HepG2 (cell line): Measurements from ENCODE around the gene LEMD2. TPM values are rescaled to one million over a fixed set of nuclear protein-coding genes. Genes with fewer than 3 reads are reported as not detected.

Experiments
- FOXK2 ChIP-seq: fragments of 450-650 bp; IDR thresholded peaks from 2 replicates; pipeline ENCODE4 v1.6.1; 2016
- GATA4 ChIP-seq: sonication (generic); IDR thresholded peaks from 2 replicates; pipeline ENCODE4 v1.6.1; 2016; ENCODE audit warnings: antibody characterized with exemption, low read depth, borderline replicate concordance
- HOXD1 ChIP-seq: sonication (generic); formaldehyde crosslinking; IDR thresholded peaks from 2 replicates; pipeline ENCODE4 v1.5.0; 2020; ENCODE audit warnings: missing genetic modification reagents
- MEIS2 ChIP-seq: sonication (generic); formaldehyde crosslinking; IDR thresholded peaks from 2 replicates; pipeline ENCODE4 v1.9.0; 2021; ENCODE audit warnings: mild to moderate bottlenecking, missing genetic modification reagents
- NR2F2 ChIP-seq: IDR thresholded peaks from 2 replicates; pipeline ENCODE4 v1.6.1; 2012; ENCODE audit warnings: low read depth, inconsistent platforms, borderline replicate concordance
- PAX8 ChIP-seq: sonication (generic); formaldehyde crosslinking; IDR thresholded peaks from 2 replicates; pipeline ENCODE4 v1.8.0; 2022; ENCODE audit warnings: mild to moderate bottlenecking, missing genetic modification reagents, borderline replicate concordance
- PHB2 ChIP-seq: fragments of 450-650 bp; IDR thresholded peaks from 2 replicates; pipeline ENCODE4 v1.6.1; 2018; ENCODE audit not compliant: partially characterized antibody
- PITX1 ChIP-seq: sonication (generic); formaldehyde crosslinking; IDR thresholded peaks from 2 replicates; pipeline ENCODE4 v1.5.1; 2020; ENCODE audit warnings: mild to moderate bottlenecking, missing genetic modification reagents
- SATB2 ChIP-seq: sonication (generic); formaldehyde crosslinking; IDR thresholded peaks from 2 replicates; pipeline ENCODE4 v1.5.0; 2020; ENCODE audit warnings: missing genetic modification reagents
- SIX1 ChIP-seq: sonication (generic); formaldehyde crosslinking; IDR thresholded peaks from 2 replicates; pipeline ENCODE4 v1.4.0; 2020; ENCODE audit warnings: missing genetic modification reagents, borderline replicate concordance
- SPEN ChIP-seq: sonication (generic); formaldehyde crosslinking; IDR thresholded peaks from 2 replicates; pipeline ENCODE4 v1.5.1; 2020; ENCODE audit warnings: low read depth, mild to moderate bottlenecking, missing genetic modification reagents
- STAG1 ChIP-seq: sonication (generic); formaldehyde crosslinking; IDR thresholded peaks from 2 replicates; pipeline ENCODE4 v1.4.0; 2020; ENCODE audit warnings: missing genetic modification reagents
- TBX2 ChIP-seq: sonication (generic); formaldehyde crosslinking; IDR thresholded peaks from 2 replicates; pipeline ENCODE4 v1.5.0; 2020; ENCODE audit warnings: missing genetic modification reagents, mild to moderate bottlenecking, borderline replicate concordance
- U2AF2 ChIP-seq: fragments of 200-400 bp; formaldehyde crosslinking; IDR thresholded peaks from 2 replicates; pipeline ENCODE4 v1.6.1; 2017; ENCODE audit warnings: low read depth, mild to moderate bottlenecking, low read length
- ZFP90 ChIP-seq: sonication (generic); formaldehyde crosslinking; IDR thresholded peaks from 2 replicates; pipeline ENCODE4 v1.8.0; 2022; ENCODE audit warnings: missing genetic modification reagents, mild to moderate bottlenecking, inconsistent platforms, borderline replicate concordance
- ZIK1 ChIP-seq: sonication (generic); formaldehyde crosslinking; IDR thresholded peaks from 2 replicates; pipeline ENCODE4 v1.5.0; 2020; ENCODE audit warnings: mild to moderate bottlenecking, low read depth, missing genetic modification reagents, borderline replicate concordance
- ZNF253 ChIP-seq: sonication (generic); formaldehyde crosslinking; IDR thresholded peaks from 2 replicates; pipeline ENCODE4 v1.8.0; 2022; ENCODE audit warnings: mild to moderate bottlenecking, missing genetic modification reagents, borderline replicate concordance
- ZNF724P ChIP-seq: sonication (generic); formaldehyde crosslinking; IDR thresholded peaks from 2 replicates; pipeline ENCODE4 v1.8.0; 2022; ENCODE audit warnings: missing genetic modification reagents, borderline replicate concordance
- ZNF766 ChIP-seq: sonication (generic); formaldehyde crosslinking; IDR thresholded peaks from 2 replicates; pipeline ENCODE4 v1.5.0; 2020; ENCODE audit warnings: missing genetic modification reagents, borderline replicate concordance
- ZNF775 ChIP-seq: sonication (generic); formaldehyde crosslinking; IDR thresholded peaks from 2 replicates; pipeline ENCODE4 v1.4.0; 2020; ENCODE audit warnings: missing genetic modification reagents, mild to moderate bottlenecking, moderate library complexity, borderline replicate concordance
- ZSCAN29 ChIP-seq: sonication (generic); formaldehyde crosslinking; conservative IDR thresholded peaks from 2 replicates; pipeline ENCODE4 v1.4.0; 2020; ENCODE audit warnings: mild to moderate bottlenecking, missing genetic modification reagents
- polyA plus RNA-seq, 8 experiments: library from polyadenylated mRNA; depleted of rRNA in 3 of 8; stranded (reverse) in 7 of 8; unstranded in 1 of 8; fragments of >200 nt; fragmentation: Illumina TruSeq in 4 of 8; extraction: Trizol in 4 of 8; gene quantifications; 2 replicates each; pipeline versions ENCODE4 v1.2.1 to v1.2.3, GENCODE V29; 2011 to 2016; ENCODE audit warnings: low read depth in 4 of 8, missing spikeins in 1 of 8, mixed read lengths in 1 of 8; ENCODE audit not compliant: insufficient read depth in 1 of 8
- total RNA-seq, 5 experiments: library from RNA; depleted of rRNA; stranded (reverse); fragments of >200 nt; fragmentation: Illumina TruSeq; extraction: Trizol; gene quantifications; 2 replicates each; pipeline ENCODE4 v1.2.3, GENCODE V29; 2016; ENCODE audit warnings: low read depth in 1 of 5
- TF ChIP-seq, protein P1 (sequence below): IDR thresholded peaks from 2 replicates; pipeline ENCODE4 v1.4.0; 2020; ENCODE audit warnings: mild to moderate bottlenecking, missing genetic modification reagents
- TF ChIP-seq, protein P2 (sequence below): sonication (generic); formaldehyde crosslinking; IDR thresholded peaks from 2 replicates; pipeline ENCODE4 v1.4.0; 2020; ENCODE audit warnings: missing genetic modification reagents
- TF ChIP-seq, protein P3 (sequence below): sonication (generic); formaldehyde crosslinking; conservative IDR thresholded peaks from 2 replicates; pipeline ENCODE4 v1.4.0; 2020; ENCODE audit warnings: missing genetic modification reagents

Gene LEMD2
- total and polyA plus RNA-seq, 2 of the 13 experiments (the other 11 are each of a cell fraction or from before 2014, with no cell fraction given): 45.2 to 62.9 TPM

DNA sequence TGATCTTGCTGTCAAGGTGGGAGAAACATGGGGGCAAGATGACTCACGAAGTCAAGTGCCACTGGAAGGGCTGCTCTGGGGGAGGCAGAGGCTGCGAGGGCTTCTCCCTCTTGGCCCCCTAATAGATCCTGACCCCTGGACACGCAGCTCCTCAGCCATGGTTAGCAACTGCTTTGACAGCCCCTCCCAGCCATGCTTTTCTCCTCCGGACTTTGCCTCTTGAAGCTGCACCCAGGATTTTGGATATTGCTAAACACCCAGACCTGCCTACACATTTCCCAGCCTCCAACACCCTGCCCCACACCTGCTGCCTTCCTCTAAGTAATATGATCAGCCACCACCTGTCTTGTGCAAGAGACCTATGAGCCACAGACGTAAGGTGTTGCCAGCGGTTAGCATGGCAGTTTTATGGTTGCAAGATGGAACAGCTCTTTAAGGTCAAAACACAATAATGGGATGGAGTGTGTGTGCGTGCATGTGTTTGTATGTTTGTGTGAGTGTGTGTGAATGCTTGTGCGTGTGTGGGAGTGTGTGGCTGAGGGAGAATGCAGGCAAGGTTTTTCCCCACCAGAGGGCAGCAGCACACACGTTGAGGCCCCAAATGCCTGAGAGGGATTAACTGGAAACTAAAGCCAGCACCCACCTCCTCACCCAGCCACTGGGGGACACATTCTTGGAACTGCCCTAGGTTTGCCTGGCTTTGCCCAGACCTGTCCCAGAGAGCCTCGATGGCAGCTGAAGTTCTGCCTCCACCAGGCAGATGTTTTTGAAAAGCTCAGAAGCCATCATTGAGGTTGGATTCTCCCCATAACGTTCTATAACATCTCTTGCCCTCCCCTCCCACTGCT lies 44.7 kb downstream of the LEMD2 start (continued):
- TF ChIP-seq, protein P1, sequence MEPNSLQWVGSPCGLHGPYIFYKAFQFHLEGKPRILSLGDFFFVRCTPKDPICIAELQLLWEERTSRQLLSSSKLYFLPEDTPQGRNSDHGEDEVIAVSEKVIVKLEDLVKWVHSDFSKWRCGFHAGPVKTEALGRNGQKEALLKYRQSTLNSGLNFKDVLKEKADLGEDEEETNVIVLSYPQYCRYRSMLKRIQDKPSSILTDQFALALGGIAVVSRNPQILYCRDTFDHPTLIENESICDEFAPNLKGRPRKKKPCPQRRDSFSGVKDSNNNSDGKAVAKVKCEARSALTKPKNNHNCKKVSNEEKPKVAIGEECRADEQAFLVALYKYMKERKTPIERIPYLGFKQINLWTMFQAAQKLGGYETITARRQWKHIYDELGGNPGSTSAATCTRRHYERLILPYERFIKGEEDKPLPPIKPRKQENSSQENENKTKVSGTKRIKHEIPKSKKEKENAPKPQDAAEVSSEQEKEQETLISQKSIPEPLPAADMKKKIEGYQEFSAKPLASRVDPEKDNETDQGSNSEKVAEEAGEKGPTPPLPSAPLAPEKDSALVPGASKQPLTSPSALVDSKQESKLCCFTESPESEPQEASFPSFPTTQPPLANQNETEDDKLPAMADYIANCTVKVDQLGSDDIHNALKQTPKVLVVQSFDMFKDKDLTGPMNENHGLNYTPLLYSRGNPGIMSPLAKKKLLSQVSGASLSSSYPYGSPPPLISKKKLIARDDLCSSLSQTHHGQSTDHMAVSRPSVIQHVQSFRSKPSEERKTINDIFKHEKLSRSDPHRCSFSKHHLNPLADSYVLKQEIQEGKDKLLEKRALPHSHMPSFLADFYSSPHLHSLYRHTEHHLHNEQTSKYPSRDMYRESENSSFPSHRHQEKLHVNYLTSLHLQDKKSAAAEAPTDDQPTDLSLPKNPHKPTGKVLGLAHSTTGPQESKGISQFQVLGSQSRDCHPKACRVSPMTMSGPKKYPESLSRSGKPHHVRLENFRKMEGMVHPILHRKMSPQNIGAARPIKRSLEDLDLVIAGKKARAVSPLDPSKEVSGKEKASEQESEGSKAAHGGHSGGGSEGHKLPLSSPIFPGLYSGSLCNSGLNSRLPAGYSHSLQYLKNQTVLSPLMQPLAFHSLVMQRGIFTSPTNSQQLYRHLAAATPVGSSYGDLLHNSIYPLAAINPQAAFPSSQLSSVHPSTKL (CRISPR knock-in tag): peak; percentile 61
- TF ChIP-seq ZIK1 (no peak), HOXD1 (CRISPR knock-in tag) (no peak), TBX2 (CRISPR knock-in tag) (no peak), ZNF724P (CRISPR knock-in tag) (no peak; the same call in 1 of the 2 replicates), SIX1 (0 out of 2 replicates have a peak, but pooled peaks have one; percentile 33), SATB2 (CRISPR knock-in tag) (no peak), ZNF775 (CRISPR knock-in tag) (no peak), PAX8 (CRISPR knock-in tag) (no peak), NR2F2 (no peak), MEIS2 (CRISPR knock-in tag) (no peak), ZSCAN29 (no peak), GATA4 (no peak), U2AF2 (no peak), STAG1 (CRISPR knock-in tag) (peak; percentile 85), ZNF253 (peak; percentile 31; the same call in 1 of the 2 replicates), PHB2 (no peak), PITX1 (CRISPR knock-in tag) (peak; percentile 99), ZNF766 (no peak), FOXK2 (no peak), ZFP90 (CRISPR knock-in tag) (no peak), SPEN (CRISPR knock-in tag) (peak; percentile 13; the same call in 1 of the 2 replicates)
- TF ChIP-seq, protein P2, sequence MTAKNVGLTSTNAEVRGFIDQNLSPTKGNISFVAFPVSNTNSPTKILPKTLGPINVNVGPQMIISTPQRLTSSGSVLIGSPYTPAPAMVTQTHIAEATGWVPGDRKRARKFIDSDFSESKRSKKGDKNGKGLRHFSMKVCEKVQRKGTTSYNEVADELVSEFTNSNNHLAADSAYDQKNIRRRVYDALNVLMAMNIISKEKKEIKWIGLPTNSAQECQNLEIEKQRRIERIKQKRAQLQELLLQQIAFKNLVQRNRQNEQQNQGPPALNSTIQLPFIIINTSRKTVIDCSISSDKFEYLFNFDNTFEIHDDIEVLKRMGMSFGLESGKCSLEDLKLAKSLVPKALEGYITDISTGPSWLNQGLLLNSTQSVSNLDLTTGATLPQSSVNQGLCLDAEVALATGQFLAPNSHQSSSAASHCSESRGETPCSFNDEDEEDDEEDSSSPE (CRISPR knock-in tag): no peak; the same call in 1 of the 2 replicates
- TF ChIP-seq, protein P3, sequence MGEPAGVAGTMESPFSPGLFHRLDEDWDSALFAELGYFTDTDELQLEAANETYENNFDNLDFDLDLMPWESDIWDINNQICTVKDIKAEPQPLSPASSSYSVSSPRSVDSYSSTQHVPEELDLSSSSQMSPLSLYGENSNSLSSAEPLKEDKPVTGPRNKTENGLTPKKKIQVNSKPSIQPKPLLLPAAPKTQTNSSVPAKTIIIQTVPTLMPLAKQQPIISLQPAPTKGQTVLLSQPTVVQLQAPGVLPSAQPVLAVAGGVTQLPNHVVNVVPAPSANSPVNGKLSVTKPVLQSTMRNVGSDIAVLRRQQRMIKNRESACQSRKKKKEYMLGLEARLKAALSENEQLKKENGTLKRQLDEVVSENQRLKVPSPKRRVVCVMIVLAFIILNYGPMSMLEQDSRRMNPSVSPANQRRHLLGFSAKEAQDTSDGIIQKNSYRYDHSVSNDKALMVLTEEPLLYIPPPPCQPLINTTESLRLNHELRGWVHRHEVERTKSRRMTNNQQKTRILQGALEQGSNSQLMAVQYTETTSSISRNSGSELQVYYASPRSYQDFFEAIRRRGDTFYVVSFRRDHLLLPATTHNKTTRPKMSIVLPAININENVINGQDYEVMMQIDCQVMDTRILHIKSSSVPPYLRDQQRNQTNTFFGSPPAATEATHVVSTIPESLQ (CRISPR knock-in tag): no peak
